Left kidney (tissue), 8 donors: ENCODE data around the gene CPLX4. TPM values are rescaled to one million over a fixed set of nuclear protein-coding genes. Genes with fewer than 3 reads are reported as not detected.

Experiments
- DNase-seq: peaks from one replicate; pipeline ENCODE4 v3.0.0-alpha.2; 2013
- long read RNA-seq, 8 donors: transcript quantifications; one replicate each; lab custom pipeline, GENCODE V29; 2026
- polyA plus RNA-seq: library from polyadenylated mRNA; unstranded; fragments of 120-200 nt; gene quantifications from one replicate; pipeline ENCODE4 v1.2.1, GENCODE V29; 2013; ENCODE audit not compliant: insufficient read length

Gene CPLX4, protein sequence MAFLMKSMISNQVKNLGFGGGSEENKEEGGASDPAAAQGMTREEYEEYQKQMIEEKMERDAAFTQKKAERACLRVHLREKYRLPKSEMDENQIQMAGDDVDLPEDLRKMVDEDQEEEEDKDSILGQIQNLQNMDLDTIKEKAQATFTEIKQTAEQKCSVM
- 0.13 TPM for polyA plus RNA-seq
- long read RNA-seq, donor 1: 0 reads
- long read RNA-seq, donor 2: 0 reads
- long read RNA-seq, donor 3: 0 reads
- long read RNA-seq, donor 4: 0 reads
- long read RNA-seq, donor 5: 0 reads
- long read RNA-seq, donor 6: 0 reads
- long read RNA-seq, donor 7: 0 reads
- long read RNA-seq, donor 8: 0 reads

DNA sequence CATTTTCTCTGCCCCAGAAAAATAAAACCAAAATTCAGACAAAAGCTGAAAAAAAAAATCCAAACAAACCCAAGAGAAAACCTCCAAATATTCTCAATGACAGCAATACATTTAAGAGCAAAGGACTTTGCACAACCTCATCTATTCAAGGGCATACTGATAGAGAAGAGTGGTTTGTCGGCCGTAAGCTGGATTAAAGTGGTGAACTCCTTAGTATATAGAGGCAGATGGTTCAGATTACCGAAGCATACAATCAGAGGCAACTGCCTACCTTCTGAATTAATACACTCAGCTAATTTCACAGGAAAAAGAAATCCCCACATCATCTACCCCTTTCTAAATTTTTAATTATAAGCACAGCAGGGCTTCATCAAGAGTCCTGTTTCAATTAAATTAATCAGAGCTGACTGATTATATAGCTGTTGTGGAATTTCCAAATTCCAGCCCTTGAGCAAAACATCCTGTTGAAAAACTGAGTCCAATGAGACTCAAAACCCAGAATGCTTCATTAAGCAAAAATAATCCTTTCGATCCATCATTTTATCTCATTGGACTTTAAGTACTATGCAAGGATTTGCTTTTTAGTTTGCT lies at the start of gene CPLX4:
Gene CPLX4 (minus strand): TSS at position 190 of the 591 bp plus-strand sequence. CDS start 187 bp downstream, at position 3.
- DNase-seq: peak; percentile 8

DNA sequence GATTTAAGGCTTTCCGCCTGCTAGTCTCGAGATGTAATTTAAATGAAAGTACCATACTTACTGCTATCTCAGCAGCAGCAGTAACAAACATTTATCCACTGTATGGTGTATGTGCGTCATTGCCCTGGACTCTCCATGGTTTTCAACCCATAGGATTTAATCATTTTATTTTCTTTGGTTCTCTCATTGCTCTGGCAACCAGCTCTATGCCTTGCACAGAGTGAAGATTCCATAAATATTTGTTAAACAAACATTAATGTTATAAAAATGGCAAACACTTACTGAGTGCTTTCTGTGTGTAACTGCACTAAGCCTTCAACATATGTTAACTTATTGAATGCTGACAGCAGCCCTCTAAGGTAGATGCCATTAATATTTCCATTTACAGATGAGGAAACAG lies 41.9 kb upstream of the CPLX4 start:
- no peak for DNase-seq

DNA sequence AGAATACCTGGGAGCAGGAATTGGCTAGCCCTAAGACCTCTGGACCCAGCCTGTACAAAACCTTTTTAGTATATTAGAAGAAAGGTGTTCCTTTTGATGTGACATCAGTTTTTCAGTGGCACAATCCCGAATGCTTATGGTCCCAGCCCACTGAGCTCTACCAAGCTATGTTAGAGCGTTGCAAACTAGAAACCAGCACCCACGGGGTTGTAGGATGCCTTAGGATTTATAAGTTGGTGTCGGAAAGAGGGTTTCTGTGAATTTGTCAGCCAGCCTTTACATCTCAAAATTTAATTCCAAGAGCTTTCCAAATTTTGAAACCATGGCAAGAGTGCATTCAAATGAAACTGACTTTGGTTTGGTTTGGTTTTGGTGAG lies 41.1 kb upstream of the CPLX4 start:
- no peak for DNase-seq

DNA sequence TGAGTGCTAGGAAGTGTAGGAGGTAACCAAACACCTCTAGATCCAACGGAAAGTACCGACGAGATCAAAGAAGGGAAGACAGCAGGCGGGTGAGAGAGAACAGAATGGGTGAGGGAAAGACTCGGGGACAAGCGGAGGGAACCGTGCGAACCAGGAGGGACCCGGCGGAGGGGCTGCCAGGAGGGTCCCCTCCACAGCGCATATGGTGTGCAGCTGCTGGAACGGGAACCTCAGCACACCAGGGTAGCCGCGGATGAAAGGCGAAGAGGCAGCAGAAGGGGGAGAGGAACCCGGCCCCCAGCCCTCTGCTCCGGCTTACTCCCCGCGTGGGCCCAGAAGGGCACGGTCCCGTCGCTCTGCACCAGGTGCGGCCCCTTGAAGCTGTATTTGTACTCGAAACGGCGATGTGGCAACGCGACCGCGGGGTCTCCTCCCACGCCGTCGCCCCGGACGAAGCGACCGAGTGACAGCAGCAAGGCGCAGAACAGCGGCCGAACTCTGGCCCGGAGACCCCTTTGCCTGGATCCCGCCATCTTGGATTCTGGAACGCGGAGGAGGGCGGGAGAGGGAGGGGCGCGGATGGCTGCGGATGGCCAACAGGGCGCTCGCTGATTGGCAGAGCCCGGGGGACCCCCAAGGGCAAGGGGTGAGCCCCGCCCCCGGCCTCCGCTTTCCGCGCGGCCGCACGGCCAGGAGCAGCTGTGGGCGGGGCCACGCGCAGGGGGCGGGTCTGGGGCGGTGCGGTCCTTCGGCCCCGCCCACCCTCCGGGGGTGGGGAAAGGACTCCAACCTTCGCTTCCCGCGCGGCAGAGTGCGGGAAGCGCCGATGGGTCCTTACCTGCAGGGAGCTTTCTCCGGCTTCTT lies 40.5 kb upstream of the CPLX4 start, which contains the start of gene LMAN1:
Gene LMAN1 (minus strand): TSS at position 554 of the 864 bp plus-strand sequence. CDS start 21 bp downstream, at position 533.
- DNase-seq: peak; percentile 94

DNA sequence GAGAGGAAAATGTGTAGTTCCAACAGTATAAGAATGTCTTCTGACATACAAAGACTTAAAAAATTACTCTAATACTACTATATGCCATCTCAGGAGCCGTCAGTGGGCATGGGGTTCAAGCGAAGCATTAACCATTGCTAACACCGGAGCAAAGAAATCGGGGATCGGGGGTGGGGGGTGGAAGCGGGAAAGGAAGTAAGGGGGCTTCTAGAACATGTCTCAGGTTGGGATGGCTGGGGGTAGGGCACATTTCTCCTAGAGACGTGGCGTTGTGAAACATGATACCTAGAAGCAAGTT lies 39.9 kb upstream of the CPLX4 start:
- no peak for DNase-seq

DNA sequence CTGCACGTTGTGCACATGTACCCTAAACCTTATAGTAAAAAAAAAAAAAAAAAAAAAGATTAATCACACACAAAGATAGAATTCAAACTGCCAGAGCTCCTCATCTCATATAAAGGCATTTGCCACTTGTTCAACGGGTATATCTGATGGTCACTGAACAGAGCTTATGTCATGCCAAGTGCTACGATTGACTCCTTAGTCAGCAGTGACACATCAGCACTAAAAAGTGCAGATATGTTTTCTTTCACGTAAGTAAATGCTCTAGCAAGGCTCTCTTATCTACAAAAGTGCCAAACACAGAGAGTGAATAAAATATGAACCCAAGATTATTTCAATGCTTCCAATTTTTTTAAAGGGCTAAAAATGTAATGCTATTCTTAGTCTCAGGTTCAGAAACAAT lies 39.5 kb upstream of the CPLX4 start:
- no peak for DNase-seq

DNA sequence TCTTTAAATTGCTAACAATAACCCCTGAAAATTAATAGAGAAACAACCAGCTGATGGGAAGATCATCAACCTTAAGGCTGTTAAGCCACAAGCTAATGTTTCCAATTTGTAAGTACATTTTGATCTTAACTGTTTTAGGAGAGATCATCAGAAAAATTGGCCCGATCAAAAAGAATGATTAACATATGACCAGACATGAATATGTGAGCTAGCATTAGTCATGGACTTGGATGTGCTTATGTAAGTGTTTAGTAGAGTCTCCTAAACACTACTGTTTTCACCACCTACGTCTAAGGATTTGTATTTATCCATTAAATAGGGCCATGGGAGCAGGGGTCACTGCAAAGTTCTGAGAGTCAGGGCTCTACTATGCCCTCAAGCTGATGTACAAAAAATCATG lies 36.3 kb upstream of the CPLX4 start:
- DNase-seq: no peak

DNA sequence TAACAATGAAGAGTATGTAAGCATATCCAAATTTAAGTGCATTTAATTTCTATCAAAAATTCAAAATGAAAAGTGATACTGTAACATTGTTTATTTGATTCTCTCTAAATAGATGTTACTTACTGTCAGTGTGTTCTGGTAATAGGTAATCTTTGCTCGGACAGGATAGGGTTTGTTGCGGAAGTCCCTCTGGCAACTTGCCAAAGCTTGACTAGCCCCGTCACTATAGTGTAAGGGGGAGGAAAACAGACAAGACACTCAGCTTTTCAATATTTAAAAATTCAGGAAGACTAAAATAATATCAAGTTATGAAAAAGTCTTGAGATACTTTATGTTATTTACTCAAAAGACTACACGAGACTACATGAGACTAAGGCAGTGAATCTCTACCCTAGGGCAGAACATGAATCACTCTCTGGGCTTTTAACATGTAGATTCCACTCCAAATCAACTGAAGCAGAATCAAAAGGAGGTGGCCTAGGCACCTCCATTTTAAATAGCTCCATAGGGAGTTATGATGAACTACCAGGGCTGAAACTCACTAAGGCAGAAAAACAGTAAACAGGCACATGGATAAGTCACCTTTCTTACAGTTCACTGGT lies 34.7 kb upstream of the CPLX4 start:
- no peak for DNase-seq

DNA sequence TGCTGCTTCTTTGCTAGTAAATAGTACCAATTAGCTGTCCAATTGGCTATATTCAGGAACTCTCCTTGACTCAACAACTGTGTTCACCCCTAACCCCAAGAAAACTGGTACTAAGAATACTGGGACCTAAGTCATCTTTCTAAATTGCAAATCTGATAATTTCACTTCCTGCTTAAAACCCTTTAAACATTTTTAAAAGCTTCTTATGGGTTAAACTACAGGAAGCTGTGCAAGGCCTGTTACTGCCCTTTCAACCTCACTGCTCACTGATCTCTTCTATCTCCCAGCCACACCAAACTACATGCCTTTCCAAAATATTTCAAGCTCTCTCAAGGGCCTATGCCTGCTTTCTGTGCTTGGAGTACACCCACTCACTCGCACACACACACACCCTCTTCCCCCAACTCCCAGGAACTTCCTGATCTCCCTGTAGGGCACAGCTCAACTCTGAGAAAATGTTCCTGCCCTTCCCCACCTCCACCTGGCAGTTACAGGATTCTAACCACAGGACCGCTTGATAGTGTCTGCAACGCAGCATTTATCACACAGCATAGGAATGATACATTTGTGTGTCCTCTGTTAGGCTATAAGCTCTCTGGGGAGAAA lies 33.9 kb upstream of the CPLX4 start:
- DNase-seq: no peak

DNA sequence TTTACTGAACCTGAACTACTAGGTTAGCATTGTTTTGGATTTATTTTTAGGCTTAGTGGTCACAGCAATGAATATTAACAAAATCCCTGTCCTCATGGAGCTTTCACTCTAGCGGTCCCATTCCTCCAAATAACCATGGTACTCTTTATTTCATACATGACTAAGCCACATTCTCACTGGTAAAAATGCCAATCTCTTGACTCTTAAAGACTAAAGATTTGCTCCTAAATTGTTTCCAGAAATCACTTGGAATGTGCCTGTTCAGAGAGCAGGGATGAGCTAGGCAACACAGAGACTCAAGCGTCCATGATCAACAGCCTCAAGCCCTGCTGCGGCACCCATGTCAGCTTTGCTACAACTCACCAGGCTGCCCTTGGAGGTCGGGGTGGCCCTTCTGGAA lies 27.1 kb upstream of the CPLX4 start:
- DNase-seq: no peak

DNA sequence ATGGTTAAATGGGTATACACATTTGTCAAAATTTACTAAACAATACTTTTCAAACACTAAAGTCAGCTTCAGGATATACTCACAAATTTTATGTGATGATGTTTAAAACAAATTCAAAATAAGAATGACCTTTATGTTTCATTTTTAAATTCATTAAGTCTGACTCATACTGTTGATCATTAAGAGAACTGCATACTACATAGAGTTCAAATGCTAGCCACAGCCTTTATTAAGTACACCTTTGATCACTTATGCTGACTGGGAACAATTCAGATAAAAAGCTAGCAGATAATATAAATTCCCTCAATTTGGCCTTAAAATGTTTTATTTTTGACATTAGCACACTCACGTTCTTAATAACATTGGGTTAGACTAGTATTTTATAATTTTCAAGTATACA lies 26.5 kb upstream of the CPLX4 start:
- no peak for DNase-seq

DNA sequence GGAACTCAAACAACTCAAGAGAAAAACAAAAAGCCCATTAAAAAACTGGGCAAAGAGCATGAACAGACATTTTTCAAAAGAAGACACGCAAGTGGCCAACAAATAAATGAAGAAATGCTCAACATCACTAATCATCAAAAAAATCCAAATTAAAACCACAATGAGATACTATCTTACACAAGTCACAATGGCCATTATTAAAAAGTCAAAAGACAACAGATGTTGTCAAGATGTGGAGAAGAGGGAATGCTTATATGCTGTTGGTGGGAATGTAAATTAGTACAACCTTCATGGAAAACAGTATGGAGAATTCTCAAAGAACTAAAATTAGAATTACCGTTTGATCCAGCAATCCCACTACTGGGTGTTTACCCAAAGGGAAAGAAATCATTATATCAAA lies 25.5 kb upstream of the CPLX4 start:
- no peak for DNase-seq

DNA sequence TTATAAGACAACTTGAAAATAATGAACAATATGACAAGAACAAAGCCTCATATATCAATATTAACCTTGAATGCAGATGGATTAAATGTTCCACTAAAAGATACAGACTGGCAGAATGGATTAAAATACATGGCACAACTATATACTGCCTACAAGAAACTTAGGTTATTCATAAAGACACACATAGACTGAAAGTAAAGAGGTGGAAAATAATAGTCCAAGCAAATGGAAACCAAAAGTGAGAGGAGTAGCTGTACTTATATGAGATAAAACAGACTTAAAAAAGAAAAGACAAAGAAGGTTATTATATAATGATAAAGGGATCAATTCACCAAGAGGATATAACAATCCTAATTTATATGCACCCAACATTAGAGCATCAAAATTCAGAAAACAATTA lies 22.4 kb upstream of the CPLX4 start:
- DNase-seq: no peak

DNA sequence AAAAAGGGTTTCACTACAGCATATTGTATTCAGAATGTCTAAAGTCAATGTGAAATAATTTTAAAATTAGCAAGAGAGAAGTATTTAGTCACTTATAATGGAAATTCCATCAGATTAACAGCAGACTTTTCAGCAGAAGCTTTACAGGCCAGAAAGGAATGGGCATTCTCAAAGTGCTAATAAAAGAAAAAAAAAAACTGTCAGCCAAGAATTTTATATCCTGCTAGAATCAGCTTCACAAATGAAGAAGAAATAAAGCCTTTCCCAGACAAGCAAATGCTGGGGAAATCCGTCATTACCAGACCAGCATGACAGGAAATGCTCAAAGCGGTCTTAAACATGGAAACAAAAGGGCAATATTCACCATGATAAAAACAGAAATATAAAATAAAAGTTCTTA lies 21.9 kb upstream of the CPLX4 start:
- no peak for DNase-seq

DNA sequence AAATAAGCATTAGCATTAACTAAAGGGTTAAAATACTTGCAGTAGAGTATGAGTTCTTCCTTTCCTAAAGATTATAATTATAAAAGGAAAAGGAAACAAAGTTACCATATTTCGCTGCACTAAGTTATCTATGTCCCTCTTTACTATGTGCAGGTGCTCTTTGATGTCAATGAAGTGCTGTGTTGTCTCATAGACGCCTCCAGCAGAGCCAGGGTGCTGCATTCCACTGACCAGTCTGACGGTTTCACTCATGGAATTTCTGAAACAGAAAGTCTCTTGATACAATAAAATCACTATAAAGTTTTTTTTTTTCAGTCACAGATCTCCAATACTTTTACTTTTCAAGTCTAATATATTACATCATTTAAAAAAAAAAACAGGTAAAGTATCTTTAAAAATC lies 14.5 kb upstream of the CPLX4 start:
- no peak for DNase-seq

DNA sequence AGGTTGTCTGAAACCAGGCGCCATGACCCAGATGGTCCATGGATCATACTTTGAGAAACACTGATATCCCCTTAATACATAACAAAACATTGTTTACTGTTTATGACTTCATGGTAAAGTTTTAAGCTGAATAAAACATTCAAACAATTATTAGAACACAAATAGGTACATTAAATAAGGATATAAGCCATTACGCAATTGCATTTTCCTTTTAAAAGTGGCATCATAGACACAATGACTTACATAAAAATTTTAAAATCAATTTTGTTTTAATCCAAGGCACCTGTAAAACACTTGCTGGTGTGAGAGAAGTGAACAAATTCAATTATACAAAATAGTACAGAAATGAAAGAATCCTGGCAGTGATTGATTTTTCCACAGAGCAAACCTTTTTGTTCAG lies 10.2 kb upstream of the CPLX4 start:
- no peak for DNase-seq

DNA sequence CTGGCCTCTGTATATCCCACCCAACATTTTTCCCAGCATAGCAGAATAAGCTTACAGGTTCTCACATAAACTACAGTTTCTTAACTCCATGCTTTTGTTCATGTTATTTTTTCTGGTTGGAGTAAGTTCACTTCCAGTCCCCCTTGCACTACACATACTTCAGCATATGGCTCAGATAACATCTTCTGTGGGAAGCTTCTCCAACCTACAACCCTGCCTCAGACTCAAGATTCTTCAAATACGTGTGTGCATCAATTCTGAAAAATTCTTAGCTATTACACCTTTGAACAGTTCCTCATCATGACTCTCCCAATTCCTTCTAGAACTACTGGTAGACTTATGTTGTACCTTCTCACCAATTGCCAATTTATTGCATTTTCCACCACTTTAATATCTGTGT lies 7.5 kb upstream of the CPLX4 start:
- DNase-seq: no peak

DNA sequence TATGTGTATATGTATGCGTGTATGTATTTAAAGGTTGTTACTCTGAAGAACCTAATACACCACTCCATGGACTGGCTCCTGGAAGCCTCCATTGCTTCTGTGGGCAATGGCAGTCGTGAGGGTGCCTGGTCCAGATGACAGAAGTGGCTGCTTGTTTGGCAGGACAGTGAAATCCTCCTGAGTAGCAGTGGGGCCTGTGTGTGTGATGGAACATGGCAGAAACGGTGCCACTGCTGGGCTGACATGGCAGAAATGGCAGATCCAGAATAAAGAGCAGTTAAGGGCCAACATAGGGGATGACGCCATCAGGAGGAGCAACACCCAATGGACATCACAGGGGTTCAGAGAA lies 6.1 kb upstream of the CPLX4 start:
- DNase-seq: no peak

DNA sequence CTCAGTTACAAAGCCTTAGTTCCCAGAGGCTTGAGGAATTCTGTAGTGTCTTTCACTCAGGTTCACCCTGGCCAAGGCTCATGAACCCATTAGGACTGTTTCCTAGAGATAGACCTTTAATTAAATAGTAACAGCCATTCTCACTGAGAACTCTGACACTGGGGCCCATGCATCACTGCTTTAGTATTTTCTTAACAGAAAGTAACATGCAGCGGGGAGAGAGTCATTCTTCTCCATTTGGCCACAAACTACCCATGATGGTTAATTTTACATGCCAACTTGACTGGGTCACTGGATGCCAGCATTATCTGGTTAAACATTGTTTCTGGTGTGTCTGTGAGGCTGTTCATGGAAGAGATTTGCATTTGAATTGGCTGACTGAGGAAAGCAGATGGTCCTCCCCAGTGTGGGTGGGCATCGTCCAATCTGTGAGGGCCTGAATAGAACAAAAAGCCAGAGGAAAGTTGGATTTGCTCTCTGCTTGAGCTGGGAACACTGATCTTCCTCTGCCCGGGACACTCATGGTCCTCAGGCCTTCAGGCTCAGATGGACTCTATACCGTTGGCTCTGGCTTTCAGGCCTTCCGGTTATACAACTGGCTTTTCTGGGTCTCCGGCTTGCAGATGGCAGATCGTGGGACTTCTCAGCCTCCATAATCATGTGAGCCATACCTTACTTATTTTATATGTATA lies 5.6 kb upstream of the CPLX4 start:
- no peak for DNase-seq

DNA sequence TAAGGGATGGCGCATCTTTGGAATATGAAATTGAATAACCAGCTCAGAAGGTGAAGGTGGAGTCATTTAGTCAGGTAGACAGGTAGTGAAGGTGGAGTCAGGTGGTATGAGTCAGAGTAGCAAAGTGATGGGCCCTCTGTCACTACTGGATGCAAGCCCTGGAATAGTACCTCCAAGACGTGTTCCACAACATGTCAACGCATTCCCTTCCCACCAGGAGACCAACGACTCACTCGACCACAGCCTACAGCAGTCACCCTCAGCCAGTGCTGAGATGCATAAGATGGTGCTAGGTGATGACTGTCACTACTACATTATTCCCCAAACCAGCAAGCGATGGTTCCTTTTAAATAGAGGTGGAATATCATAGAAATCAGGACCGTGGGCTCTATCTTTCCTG lies 6.8 kb downstream of the CPLX4 start:
- DNase-seq: no peak

DNA sequence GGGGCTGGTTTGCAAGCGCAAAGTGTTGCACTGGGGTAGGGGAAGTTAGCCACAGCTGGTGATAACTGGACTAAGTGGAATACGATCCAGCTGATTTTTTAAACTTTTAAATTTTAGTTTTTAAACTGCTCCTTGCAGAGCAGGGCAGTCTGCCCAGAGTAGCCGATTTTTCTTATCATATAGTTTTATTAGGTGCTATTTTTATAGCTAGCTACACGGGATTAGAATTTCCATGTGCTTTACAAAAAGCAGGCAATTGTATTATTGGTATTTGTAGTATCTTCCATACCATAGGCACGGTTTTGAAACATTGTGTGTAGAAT lies 9.6 kb downstream of the CPLX4 start:
- DNase-seq: peak; percentile 5
